CD4-positive, alpha-beta T cell treated with Interleukin-17A for 1 hour (primary cell): ENCODE data around the gene MANSC4.
A peak's percentile ranks its signal among the peaks of the same experiment; 100 is the strongest.
"Not testable (repeated sequence)": the region's sequence is repeated elsewhere in the genome, so short reads cannot be mapped to it uniquely, and the experiment has no call there.

Experiments used
- DNase-seq: peaks from one replicate; pipeline ENCODE4 v3.0.0-alpha.2; 2020

MANSC4 gene

GRCh38 chr12:27747111-27747820 is 32.8 kb downstream of the MANSC4 start:
- DNase-seq: no peak

GRCh38 chr12:27745734-27746133 is 34.3 kb downstream of the MANSC4 start:
- DNase-seq: not testable (repeated sequence)

GRCh38 chr12:27743601-27744000 is 36.4 kb downstream of the MANSC4 start:
- no peak for DNase-seq

GRCh38 chr12:27734321-27734720 is 45.7 kb downstream of the MANSC4 start:
- not testable (repeated sequence) for DNase-seq

GRCh38 chr12:27733791-27734190 is 46.2 kb downstream of the MANSC4 start:
- DNase-seq: no peak

GRCh38 chr12:27733052-27733656 is 46.9 kb downstream of the MANSC4 start:
- peak; percentile 52 for DNase-seq

- DNase-seq: no peak
Measured at GRCh38 chr12:27732281-27732680, 47.8 kb downstream of the MANSC4 start.

GRCh38 chr12:27730097-27730588 is 49.9 kb downstream of the MANSC4 start:
- no peak for DNase-seq

- DNase-seq: no peak
Measured at GRCh38 chr12:27723212-27723611, 56.8 kb downstream of the MANSC4 start.
